Nephron (organoid): ENCODE measurements around the gene SCP2.

Experiments
- H3K27ac Mint-ChIP-seq, 3 experiments: 2 replicates each; pipeline ENCODE4 v1.8.0; 2020; ENCODE audit warnings: mixed read lengths in 3 of 3, mild to moderate bottlenecking in 2 of 3, moderate library complexity in 1 of 3
- H3K27me3 Mint-ChIP-seq: 2 replicates; pipeline ENCODE4 v1.8.0; 2021; ENCODE audit warnings: low read depth, mild to moderate bottlenecking, moderate library complexity, mixed read lengths
- H3K36me3 Mint-ChIP-seq: 2 replicates; pipeline ENCODE4 v1.8.0; 2020; ENCODE audit warnings: low read depth, mixed read lengths
- H3K4me1 Mint-ChIP-seq: 2 replicates; pipeline ENCODE4 v1.8.0; 2020; ENCODE audit warnings: mixed read lengths
- H3K4me3 Mint-ChIP-seq, 3 experiments: 2 replicates each; pipeline ENCODE4 v1.8.0; 2020; ENCODE audit warnings: mild to moderate bottlenecking in 3 of 3, mixed read lengths in 3 of 3, moderate library complexity in 2 of 3
- H3K9me3 Mint-ChIP-seq: 2 replicates; pipeline ENCODE4 v1.8.0; 2020; ENCODE audit warnings: mixed read lengths
- TF ChIP-seq, protein P1 (sequence below), 3 experiments: fragments of 200-600 bp; sonication (generic); IDR thresholded peaks; one replicate each; pipeline ENCODE4 v1.5.0; 2021; ENCODE audit warnings: antibody characterized with exemption in 3 of 3; ENCODE audit not compliant: unreplicated experiment in 3 of 3

The SCP2 gene

GRCh38 chr1:52913537-52913936 is 13.5 kb upstream of the SCP2 start:
- H3K36me3 Mint-ChIP-seq, result no peaks in the 10 kb centered on the region
- no peak overlapping the region for H3K4me3 Mint-ChIP-seq
- peaks cover 5% of the 10 kb centered on the region for H3K4me1 Mint-ChIP-seq
- no peak overlapping the region for H3K27ac Mint-ChIP-seq
- H3K27me3 Mint-ChIP-seq, result no peaks in the 10 kb centered on the region
- TF ChIP-seq, protein P1, sequence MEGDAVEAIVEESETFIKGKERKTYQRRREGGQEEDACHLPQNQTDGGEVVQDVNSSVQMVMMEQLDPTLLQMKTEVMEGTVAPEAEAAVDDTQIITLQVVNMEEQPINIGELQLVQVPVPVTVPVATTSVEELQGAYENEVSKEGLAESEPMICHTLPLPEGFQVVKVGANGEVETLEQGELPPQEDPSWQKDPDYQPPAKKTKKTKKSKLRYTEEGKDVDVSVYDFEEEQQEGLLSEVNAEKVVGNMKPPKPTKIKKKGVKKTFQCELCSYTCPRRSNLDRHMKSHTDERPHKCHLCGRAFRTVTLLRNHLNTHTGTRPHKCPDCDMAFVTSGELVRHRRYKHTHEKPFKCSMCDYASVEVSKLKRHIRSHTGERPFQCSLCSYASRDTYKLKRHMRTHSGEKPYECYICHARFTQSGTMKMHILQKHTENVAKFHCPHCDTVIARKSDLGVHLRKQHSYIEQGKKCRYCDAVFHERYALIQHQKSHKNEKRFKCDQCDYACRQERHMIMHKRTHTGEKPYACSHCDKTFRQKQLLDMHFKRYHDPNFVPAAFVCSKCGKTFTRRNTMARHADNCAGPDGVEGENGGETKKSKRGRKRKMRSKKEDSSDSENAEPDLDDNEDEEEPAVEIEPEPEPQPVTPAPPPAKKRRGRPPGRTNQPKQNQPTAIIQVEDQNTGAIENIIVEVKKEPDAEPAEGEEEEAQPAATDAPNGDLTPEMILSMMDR (IDR thresholded peaks at IDR 0.05; ENCODE audit: unreplicated experiment in 3 of 3), result no peak
- H3K9me3 Mint-ChIP-seq, result no peaks in the 10 kb centered on the region

- Mint-ChIP-seq H3K36me3 (no peaks in the 10 kb centered on the region), H3K27me3 (peaks cover 5% of the 10 kb centered on the region), H3K9me3 (peaks cover 5% of the 10 kb centered on the region), H3K4me3 (no peak overlapping the region), H3K4me1 (peaks cover 5% of the 10 kb centered on the region), H3K27ac (no peak overlapping the region)
- TF ChIP-seq, protein P1 (IDR thresholded peaks at IDR 0.05; ENCODE audit: unreplicated experiment in 3 of 3), result no peak
Observed at GRCh38 chr1:52914463-52914862, 12.6 kb upstream of the SCP2 start.

GRCh38 chr1:52915211-52915854 is 11.7 kb upstream of the SCP2 start:
- Mint-ChIP-seq H3K36me3 (no peaks in the 10 kb centered on the region), H3K27ac (no peak overlapping the region), H3K9me3 (peaks cover 5% of the 10 kb centered on the region), H3K4me3 (no peak overlapping the region), H3K4me1 (peaks cover 5% of the 10 kb centered on the region), H3K27me3 (peaks cover 14% of the 10 kb centered on the region)
- TF ChIP-seq, protein P1 (IDR thresholded peaks at IDR 0.05; ENCODE audit: unreplicated experiment in 3 of 3), result no peak

DNA sequence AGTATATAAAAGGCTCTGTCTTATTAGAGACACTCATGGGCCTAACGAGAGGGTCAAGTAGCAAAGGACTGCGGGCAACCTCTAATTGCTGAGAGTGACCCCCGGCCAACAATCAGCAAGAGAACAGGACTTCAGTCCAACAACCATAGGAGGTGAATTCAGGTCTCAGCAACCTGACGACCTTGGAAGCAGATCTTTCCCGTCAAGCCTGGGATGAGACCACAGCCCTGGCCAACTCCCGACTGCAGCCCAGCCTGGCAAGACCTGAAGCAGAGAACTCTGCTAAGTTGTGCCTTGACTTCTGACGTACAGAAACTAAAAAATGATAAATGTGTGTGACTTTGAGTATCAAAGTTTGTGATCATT is 11.2 kb upstream of the SCP2 start:
- TF ChIP-seq, protein P1 (IDR thresholded peaks at IDR 0.05; ENCODE audit: unreplicated experiment in 3 of 3), result no peak
- H3K4me3 Mint-ChIP-seq, result no peak overlapping the region
- peaks cover 5% of the 10 kb centered on the region for H3K9me3 Mint-ChIP-seq
- no peaks in the 10 kb centered on the region for H3K36me3 Mint-ChIP-seq
- H3K4me1 Mint-ChIP-seq, result peaks cover 5% of the 10 kb centered on the region
- H3K27me3 Mint-ChIP-seq, result peaks cover 19% of the 10 kb centered on the region
- H3K27ac Mint-ChIP-seq, result no peak overlapping the region

DNA sequence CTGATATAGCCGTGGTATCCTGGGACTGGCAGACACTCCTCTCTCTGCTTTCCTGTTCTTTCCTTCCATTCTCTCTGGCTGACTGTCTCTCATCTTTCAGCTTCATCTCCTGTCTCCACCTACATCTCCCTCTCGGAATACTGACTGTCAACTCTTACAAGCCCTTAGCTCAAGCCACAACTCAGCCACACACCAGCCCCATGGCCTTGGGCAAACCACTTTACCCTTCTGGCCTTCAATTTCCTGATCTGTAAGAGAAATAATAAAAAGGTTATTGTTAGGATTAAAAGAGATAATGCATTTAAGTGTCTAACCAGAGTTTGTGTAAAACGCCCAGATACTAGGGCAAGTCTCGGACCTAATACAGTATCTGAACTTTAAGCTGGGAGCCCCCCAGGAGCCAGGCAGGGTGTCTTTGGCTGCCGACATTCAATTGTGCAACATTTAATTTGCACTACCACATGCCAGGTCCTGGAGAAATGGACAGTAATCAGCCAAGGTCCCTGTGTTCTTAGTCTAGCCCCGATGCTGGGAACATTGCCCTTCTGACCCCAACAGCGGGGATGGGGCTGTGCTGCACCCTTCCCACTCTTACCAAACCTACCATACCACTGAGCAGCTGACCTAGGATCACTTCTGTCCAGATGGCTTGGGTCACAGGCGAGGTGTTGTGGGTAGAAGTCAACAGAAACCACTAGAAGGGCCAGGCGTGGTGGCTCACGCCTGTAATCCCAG is 10.7 kb upstream of the SCP2 start:
- H3K9me3 Mint-ChIP-seq, result peaks cover 5% of the 10 kb centered on the region
- H3K4me3 Mint-ChIP-seq, result no peak overlapping the region
- TF ChIP-seq, protein P1 (IDR thresholded peaks at IDR 0.05; ENCODE audit: unreplicated experiment in 3 of 3), result no peak
- H3K27me3 Mint-ChIP-seq, result peaks cover 20% of the 10 kb centered on the region
- no peaks in the 10 kb centered on the region for H3K36me3 Mint-ChIP-seq
- no peak overlapping the region for H3K27ac Mint-ChIP-seq
- peaks cover 5% of the 10 kb centered on the region for H3K4me1 Mint-ChIP-seq

GRCh38 chr1:52917156-52917555 is 9.9 kb upstream of the SCP2 start:
- peaks cover 5% of the 10 kb centered on the region for H3K4me1 Mint-ChIP-seq
- TF ChIP-seq, protein P1 (IDR thresholded peaks at IDR 0.05; ENCODE audit: unreplicated experiment in 3 of 3), result no peak
- peak overlapping the region; percentile 8 to 12 (median 9) for H3K4me3 Mint-ChIP-seq
- H3K27ac Mint-ChIP-seq, result peak overlapping the region; percentile 30 to 79 (median 78)
- H3K9me3 Mint-ChIP-seq, result peaks cover 5% of the 10 kb centered on the region
- H3K27me3 Mint-ChIP-seq, result peaks cover 28% of the 10 kb centered on the region
- no peaks in the 10 kb centered on the region for H3K36me3 Mint-ChIP-seq
